Stimulated activated CD8-positive, alpha-beta memory T cell treated with anti-CD3 and anti-CD28 coated beads, Interleukin-12 subunit alpha, Interleukin-12 subunit beta, amount 100 ng/mL, for 1 hour (primary cell): ENCODE results near the gene SRCIN1.

Experiments used
- DNase-seq: peaks from one replicate; pipeline ENCODE4 v3.0.0-alpha.2; 2020; ENCODE audit warnings: low read depth

The SRCIN1 gene

GRCh38 chr17:38563362-38564253 is 42.1 kb downstream of the SRCIN1 start:
- no peak for DNase-seq

- no peak for DNase-seq
Observed at GRCh38 chr17:38562903-38563302, 42.8 kb downstream of the SRCIN1 start.

- DNase-seq, result no peak
Observed at GRCh38 chr17:38562215-38562569, 43.6 kb downstream of the SRCIN1 start.

- DNase-seq, result no peak
Observed at GRCh38 chr17:38561416-38562214, 44.1 kb downstream of the SRCIN1 start.

- no peak for DNase-seq
Observed at GRCh38 chr17:38560503-38561318, 45.0 kb downstream of the SRCIN1 start.

GRCh38 chr17:38559880-38560230 is 45.9 kb downstream of the SRCIN1 start:
- DNase-seq, result no peak

GRCh38 chr17:38559051-38559879 is 46.5 kb downstream of the SRCIN1 start:
- DNase-seq, result peak; percentile 80

- no peak for DNase-seq
Observed at GRCh38 chr17:38558728-38559050, 47.1 kb downstream of the SRCIN1 start.

- DNase-seq, result peak; percentile 80
Observed at GRCh38 chr17:38557836-38558727, 47.7 kb downstream of the SRCIN1 start.

GRCh38 chr17:38557396-38557795 is 48.4 kb downstream of the SRCIN1 start:
- no peak for DNase-seq

- DNase-seq, result no peak
Observed at GRCh38 chr17:38556239-38556638, 49.5 kb downstream of the SRCIN1 start.

- no peak for DNase-seq
Observed at GRCh38 chr17:38554430-38555350, 51.1 kb downstream of the SRCIN1 start.

GRCh38 chr17:38552343-38552742 is 53.4 kb downstream of the SRCIN1 start:
- DNase-seq, result no peak

- DNase-seq, result no peak
Observed at GRCh38 chr17:38551121-38551520, 54.6 kb downstream of the SRCIN1 start.

- no peak for DNase-seq
Observed at GRCh38 chr17:38550661-38551060, 55.1 kb downstream of the SRCIN1 start.

GRCh38 chr17:38549285-38549684 is 56.5 kb downstream of the SRCIN1 start:
- DNase-seq, result no peak

GRCh38 chr17:38547444-38547843 is 58.3 kb downstream of the SRCIN1 start:
- no peak for DNase-seq

GRCh38 chr17:38546396-38546795 is 59.4 kb downstream of the SRCIN1 start:
- DNase-seq, result no peak

GRCh38 chr17:38545531-38546225 is 60.1 kb downstream of the SRCIN1 start:
- no peak for DNase-seq
